ENCODE data around the gene GTF3C2.

The GTF3C2 gene, protein sequence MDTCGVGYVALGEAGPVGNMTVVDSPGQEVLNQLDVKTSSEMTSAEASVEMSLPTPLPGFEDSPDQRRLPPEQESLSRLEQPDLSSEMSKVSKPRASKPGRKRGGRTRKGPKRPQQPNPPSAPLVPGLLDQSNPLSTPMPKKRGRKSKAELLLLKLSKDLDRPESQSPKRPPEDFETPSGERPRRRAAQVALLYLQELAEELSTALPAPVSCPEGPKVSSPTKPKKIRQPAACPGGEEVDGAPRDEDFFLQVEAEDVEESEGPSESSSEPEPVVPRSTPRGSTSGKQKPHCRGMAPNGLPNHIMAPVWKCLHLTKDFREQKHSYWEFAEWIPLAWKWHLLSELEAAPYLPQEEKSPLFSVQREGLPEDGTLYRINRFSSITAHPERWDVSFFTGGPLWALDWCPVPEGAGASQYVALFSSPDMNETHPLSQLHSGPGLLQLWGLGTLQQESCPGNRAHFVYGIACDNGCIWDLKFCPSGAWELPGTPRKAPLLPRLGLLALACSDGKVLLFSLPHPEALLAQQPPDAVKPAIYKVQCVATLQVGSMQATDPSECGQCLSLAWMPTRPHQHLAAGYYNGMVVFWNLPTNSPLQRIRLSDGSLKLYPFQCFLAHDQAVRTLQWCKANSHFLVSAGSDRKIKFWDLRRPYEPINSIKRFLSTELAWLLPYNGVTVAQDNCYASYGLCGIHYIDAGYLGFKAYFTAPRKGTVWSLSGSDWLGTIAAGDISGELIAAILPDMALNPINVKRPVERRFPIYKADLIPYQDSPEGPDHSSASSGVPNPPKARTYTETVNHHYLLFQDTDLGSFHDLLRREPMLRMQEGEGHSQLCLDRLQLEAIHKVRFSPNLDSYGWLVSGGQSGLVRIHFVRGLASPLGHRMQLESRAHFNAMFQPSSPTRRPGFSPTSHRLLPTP

DNA sequence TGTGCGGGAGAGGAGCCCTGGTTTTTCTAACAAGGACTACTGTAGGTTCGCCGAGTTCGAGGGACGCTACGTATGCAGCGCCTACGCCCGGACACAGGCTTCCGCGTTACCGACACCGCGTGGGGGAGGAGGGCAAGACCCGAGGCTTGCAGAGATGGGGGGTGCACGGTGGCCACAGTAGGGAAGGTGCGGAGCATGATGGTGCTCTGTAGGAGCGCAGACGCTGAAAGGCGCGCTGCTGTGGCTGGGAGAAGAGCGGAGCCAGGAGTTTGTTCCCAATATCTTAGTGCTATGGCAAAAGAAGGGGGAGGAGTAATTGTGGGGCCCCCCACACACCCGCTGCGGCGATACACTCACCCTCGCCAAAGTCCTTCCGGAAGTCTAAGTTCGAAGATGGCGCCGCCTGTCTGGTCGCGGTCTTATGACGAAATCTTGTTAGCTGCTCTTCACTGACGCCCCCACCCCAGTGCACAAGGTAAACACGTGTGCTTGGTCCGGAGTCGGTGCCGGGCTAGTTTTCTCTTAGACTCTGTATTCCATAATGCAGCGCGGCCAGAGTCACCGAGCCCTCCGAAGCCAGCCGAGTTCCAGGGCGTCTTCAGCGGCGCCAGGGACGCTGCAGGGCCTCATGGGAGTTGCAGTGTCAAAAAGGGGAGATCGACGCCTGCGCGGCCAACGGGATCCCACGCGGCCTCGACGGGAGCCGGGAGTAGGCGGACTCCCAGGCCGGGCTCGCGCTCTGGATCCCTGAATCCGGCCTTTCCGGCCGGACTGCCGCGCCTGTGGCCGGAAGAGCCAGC lies at the start of gene GTF3C2:
Gene GTF3C2, minus strand, starts transcription at position 383 of the 800 bp plus-strand sequence. CDS start 13,210 bp downstream, outside the sequence.
- peak; percentile 97 for DNase-seq

DNA sequence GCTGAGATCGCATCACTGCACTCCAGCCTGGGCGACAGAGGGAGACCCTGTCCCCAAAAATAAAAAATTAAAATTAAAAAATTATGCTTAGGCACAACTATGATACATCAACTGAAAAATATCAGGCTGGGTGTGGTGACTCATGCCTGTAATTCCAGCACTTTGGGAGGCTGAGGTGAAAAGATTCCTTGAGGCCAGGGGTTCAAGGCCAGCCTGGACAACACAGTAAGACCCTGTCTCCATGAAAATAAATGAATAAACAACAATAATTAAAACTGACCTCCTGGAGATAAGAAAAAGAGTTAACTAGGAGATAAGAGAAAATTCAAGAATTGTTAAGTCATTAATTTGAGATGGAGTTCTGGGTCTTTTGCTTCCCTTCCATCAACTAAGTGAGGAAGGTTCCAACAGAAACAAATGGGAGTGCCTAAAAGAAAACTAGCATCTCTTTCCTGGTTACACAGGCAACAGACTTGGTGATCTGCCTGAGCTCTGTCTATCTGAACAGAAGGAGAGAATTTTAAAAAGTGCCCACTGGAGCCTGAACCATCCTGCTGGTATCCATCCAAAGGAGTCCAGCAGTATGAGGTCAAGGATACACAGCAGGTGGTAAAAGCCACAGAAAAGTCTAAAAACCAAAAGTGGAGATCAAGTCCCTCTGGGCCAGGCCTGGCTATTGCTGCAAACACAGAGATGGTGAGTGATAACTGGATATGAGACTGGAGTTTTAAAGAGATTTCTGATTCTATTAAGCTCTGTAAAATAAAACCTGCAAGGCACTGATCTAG lies 44.0 kb upstream of the GTF3C2 start:
- no peak for DNase-seq

DNA sequence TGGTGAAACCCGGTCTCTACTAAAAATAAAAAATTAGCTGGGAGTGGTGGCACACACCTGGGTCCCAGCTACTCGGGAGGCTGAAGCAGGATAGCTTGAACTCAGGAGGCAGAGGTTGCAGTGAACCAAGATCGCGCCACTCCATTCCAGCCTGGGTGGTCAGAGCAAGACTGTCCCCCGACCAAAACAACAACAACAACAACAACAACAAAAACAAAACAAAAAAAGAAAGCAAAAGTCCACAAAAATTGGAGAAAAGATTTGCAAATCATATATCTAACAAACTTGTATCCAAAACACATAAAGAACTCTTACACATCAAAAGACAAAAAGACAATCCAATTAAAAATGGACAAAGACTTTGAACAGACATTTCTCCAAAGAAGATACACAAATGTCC lies 42.4 kb upstream of the GTF3C2 start:
- DNase-seq: no peak

DNA sequence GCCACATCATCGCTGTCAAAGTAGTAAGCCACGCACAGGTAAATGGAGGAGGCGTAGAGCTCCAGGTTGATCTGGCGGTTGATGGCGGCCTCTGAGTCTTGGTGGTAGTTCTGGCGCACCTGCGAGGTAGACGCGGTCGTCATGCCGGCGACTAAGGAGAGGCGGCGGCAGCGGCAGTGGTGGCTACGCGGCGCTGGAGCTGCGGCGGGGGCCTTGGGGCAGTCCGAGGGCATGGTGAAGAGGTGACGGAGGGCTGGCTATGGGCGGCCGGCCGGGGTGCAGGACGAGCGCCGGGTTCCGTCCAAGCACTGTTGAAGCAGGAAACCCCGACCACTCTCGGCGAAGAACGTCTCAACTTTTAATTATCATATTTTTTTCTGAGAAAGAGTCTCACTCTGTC lies 36.7 kb upstream of the GTF3C2 start:
- no peak for DNase-seq

DNA sequence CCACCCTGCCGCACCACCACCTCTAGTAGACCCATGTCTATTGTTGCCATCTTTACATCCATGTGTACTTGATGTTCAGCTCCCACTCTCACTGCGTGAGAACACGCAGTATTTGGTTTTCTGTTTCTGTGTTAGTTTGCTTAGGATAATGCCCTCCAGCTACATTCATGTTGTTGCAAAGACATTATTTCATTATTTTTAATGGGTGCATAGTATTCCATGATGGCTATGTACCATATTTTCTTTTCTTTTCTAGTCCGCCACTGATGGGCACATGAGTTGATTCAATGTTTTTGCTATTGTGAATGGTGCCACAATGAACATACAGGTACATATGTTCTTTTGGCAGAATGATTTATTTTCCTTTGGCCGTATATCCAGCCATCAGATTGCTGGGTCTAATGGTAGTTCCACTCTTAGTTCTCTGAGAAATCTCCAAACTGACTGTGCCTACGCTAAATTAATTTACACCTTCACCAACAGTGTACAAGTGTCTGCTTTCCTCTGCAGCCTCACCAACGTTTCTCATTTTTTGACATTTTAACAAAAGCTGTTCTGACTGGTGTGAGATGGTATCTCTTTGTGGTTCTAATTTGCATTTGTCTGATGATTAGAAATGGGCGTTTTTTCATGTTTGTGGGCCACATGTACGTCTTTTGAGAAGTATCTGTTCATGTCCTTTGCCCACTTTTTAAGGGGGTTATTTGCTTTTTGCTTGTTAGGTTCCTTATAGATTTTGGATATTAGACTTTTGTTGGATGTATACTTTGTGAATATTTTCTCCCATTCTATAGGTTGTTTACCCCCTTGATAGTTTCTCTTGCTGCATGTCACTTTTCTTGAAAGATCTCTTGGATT lies 34.5 kb upstream of the GTF3C2 start:
- DNase-seq: no peak

DNA sequence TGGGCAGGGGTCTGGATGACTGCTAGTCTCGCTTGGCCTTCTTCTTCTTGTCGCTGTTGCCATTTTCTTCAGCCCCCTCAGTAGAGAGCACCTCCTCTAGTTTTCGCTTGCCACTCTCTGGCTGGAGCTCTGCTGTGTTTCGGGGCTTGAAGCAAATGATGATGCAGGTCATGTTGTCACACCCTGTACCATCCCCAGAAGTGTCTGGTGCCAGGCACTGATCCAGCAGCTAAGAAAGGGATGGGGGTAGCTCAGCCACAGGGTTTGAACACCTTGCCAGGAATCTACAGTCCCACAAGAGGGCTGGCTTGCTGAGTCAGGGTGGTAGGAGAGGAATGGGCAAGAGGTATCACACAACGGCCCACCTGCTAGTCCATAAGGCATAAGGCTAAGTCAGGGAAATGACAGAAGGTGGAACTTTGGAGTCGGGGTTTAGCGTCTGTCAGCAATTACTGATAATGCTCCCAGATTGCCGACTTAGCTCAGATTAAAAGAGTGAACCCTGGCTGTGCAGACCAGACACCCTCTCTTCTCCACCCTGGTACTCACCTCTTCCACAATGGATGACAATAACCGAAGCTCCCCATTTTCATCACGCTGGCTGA lies 25.1 kb upstream of the GTF3C2 start:
- no peak for DNase-seq

DNA sequence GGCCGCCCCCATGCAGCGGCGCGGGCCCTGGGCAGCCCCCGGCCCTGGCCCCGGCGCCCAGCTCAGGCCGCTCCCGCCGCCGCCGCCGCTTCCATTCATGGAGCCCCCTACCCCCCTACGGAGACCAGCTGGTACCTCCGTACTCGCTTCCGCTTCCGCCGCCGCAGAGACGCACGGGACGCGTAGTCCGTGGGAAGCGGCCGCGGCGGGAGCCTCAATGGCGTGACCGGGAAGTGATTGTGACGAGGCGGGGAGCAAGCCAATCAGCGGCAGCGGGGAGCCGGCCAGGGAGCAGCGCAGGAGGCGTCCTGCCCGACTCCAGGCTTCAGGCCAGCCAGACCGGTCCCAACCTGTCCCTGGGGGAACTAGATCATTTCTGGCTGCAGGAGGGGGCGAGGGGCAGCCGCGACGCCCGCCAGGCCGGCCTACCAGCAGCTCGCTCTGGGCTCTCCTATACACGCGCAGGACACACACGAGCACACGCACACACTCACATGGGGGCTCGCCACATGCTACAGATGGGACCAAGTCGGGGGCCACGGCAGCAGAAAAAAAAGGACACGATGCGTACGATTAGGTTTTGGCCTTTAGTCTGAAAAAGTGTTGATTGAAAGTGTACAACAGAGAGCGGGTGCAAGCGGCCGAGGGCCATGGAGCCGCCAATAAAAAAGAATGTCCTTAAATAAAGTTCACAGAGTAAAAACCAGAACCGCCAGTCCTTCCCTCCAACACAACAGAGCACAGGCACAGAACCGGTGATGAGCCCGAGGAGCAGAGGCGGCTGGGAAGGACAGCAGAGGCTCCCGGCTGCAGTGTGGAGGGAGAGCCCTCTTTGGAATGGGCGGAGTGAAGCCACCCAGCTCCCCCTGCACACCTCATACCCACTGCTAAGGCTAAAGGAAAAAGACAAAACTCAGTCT lies 24.3 kb upstream of the GTF3C2 start, which contains the start of gene ZNF513:
Gene ZNF513, minus strand, starts transcription at position 109 of the 920 bp plus-strand sequence. CDS start 208 bp downstream, outside the sequence.
- DNase-seq: peak; percentile 94

DNA sequence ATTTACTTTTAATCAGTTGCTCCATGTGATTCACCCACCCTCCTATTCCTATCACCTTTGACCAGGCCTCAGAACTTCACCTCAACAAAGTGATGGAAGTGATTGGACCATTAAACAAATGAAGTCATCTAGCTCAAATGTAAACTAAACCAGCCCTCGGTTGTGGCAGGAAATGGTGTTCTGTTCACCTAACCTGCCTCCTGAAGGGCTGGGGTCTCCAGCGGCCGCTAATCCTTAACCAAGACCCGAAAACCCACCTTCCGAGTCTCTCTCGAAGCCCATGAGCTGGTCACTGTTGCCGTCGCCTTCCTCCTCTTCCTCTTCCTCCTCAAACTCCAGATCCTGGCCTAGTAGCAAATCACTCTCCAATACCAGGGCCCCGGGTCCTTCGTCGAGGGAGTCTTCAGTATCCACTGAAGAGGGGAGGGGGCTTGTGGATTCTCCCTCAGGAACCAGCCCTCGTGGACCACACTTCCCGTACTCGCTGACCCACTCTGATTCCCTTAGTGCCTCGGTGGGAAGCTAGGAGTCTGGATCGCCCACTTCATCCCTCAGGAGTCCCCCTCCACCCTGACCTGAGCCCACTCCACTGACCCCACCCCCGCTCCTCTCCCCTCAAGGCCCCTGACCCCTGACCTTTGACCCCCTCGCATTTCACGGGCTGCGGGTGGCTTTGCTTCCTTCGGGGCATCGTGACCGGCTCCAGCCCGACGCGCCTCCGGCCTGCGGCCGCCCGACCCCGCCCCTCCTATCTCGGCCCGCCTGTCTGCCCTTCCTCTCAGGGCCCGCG lies 23.5 kb upstream of the GTF3C2 start:
- DNase-seq: no peak

DNA sequence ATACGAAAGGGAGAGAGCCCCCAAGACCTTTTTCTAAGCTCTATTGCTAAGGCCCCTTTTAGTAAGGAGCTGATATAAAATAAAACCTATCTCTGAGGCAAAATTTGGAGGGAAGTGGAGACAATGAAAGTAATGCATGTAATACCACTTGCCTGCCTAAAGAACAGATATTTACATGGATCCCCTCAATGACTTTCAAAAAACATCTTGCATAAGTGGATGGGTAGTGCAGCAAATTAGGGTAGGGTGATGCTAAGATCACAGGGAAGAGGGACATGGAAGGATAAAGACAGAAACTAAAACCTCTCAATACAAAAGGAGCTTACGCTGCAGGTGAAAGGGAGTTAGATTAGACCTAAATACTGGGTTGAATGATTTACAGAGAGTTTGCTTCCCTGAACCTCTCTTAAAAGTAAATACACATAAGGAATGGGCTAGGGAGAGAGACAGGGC lies 22.8 kb upstream of the GTF3C2 start:
- no peak for DNase-seq

DNA sequence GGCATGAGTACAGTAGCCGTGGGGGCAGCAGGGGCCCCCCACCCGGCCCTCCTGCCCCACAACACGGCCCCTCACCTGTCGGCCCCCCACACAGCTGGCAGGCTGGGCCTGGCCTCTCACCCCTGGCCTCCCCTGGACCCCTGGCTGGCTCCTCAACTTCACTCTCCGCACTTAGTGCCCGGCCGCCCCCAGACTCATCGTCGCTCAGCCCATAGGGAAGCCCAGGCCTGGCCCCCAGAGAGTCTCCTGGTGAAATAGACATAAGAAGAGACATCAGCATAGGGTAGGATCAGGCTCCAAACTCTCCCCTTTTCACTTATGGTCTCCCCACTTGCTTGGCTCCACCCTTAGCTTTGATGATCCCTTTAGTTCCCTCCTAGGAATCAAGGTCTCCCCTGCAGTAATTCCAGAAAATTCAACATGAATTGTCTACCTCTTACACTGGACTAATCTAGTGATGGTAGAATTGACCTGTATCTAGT lies 22.3 kb upstream of the GTF3C2 start:
- DNase-seq: no peak

DNA sequence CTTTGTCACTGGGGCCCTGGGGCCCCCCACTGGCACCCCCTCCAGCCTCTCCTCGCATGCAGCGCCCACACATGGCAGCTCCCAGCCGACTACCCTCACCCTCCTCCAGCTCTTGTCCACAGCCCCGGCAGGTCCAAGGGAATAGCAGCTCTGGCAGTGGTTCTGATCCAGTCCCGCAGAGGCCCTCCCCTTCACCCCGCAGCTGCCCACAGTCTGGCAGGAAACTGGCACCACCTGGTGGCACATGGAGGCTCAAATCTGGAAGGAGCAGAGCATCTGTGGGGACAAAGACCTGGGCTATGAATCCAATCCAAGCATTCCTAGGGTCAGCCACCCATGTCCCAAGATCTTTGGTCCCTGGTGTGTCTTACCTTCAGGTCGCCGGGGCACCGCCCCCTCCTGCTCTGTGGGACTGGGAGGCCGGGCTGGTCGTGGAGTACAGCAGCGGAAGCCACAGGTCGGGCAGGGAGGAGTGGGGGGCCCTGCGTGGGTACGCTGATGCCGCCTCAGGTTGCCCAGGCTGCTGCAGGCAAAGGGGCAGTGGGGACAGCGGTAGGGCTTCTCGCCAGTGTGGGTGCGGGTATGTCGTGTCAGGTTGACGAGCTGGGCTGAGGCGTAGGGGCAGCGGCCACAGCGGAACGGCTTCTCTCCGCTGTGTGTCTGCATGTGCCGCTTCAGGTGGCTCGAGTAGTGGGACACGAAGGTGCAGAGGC lies 21.7 kb upstream of the GTF3C2 start:
- DNase-seq: no peak

DNA sequence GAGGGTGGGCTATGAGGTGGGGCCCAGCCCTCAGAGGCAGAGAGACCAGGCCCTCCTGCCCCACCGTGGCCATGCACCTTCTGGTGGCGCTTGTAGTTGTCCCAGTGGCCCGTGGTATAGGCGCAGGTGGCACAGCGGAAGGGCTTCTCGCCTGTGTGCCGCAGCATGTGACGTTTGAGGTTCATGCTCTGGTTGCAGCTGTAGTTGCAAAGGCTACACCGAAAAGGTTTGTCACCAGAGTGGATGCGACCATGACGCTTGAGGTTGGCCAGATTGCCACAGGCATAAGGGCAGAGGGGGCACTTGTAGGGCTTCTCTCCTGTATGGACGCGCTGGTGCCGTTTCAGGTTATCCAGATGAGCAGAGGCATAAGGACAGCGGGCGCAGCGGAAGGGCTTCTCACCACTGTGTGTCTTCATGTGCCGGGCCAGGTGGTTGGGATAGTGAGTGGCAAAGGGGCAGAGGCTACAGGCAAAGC lies 21.1 kb upstream of the GTF3C2 start:
- DNase-seq: no peak

DNA sequence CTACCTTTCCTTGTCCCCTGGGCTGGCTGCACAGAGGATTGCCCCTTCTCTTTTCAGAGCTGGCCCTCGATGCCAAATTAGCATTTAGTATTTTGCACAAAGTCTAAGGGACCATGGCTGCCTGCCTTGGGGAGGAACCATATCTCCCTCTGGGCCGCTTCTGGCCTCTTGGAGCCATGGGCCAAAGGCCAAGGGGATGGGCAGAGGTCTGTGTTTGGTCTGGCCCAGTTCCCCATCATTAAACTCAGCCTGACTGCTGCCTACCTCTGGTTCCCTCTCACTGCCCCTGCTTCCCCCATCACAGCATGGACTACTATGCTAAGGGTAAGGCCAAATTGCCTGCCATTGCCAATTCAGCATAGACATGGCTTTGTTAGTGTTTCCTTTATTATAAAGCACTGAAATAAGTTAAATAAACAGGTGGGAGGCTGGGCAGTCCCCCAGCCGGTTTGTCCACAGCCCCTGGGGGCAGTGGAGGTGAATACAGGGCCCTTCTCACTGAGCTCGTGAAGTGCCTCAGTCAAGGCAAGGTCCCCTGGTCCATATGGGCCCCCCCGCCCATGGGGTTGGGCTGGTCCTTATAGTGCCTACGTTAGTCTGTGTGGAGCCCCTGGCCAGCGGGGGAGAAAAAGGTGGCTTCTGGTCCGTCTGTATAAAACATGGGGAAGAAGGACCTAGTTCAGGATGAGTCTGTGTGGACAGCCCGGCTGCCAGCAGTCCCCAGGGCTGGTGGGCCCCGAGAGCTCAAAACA lies 20.5 kb upstream of the GTF3C2 start:
- DNase-seq: no peak

DNA sequence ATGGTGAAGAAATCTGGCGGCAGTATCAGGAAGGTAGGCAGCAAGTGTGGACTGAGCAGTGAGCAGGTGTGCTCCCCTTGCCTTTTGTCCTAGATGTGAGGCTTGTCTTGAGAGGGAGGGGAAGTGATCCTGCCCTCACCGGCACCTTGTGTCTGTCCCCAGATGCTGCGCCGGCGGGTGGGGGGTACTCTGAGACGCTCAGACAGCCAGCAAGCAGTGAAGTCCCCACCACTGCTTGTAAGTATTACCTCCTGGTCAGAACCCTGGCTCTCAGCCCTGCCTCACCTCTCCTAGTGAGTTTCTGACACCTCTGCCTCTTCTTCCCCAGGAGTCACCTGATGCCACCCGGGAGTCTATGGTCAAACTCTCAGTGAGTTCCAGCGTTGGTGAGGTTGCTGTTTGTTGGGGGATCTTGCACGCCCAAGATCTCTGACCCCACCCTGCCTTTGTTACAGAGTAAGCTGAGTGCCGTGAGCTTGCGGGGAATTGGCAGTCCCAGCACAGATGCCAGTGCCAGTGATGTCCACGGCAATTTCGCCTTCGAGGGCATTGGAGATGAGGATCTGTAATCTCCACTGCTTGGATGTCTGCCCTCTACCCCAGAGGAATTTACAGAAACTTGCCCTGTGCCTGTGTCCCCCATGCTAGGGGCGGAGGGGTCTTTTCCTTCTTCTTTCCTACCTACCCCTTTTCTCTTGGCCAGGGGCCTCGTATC lies 19.7 kb upstream of the GTF3C2 start:
- no peak for DNase-seq

DNA sequence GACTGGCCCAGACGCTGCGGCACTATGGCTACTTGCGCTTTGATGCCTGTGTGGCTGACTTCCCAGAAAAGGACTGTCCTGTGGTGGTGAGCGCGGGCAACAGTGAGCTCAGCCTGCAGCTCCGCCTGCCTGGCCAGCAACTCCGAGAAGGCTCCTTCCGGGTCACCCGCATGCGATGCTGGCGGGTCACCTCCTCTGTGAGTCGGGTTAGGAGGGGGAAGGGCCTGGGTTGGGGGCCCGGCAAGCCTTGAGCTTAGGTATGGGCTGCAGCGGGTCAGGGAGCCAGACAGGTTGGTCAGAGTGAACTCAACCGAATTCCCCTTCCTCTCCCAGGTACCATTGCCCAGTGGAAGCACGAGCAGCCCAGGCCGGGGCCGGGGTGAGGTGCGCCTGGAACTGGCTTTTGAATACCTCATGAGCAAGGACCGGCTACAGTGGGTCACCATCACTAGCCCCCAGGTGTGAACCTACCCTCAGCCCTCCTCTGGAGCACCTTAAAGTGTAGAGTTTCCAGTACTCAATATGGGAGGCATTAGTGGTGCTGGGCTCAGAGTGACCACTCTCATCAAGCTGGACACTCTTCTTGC lies 19.0 kb upstream of the GTF3C2 start:
- no peak for DNase-seq

DNA sequence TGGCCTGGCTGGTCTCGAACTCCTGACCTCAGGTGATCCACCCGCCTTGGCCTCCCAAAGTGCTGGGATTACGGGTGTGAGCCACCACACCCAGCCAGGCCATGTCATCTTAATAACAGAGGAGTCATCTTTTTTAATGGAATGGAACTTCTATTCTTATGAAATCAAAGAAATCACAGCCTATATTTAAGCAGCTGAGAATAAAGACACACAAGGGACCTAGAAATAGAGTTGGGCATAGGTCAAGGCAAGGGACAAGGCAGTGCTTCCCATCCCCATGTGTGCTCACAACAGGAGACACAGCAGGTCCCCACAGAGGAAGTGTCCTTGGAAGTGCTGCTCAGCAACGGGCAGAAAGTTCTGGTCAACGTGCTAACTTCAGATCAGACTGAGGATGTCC lies 17.0 kb upstream of the GTF3C2 start:
- DNase-seq: no peak
